Cardiac muscle cell (in vitro differentiated cells and primary cell): ENCODE results near the gene VAMP2. TPM values are rescaled to one million over a fixed set of nuclear protein-coding genes. Genes with fewer than 3 reads are reported as not detected.

Source experiments
- DNase-seq, 2 donors: peaks; one replicate each; pipeline versions ENCODE4 v3.0.0 to v3.0.0-alpha.2; 2010 to 2017; ENCODE audit warnings: low read depth in 1 of 2, low spot score in 1 of 2
- H3K27ac ChIP-seq: fragments of 200-600 bp; sonication (generic); 2 replicates; pipeline ENCODE4 v1.5.1; 2016
- H3K27me3 ChIP-seq: fragments of 200-600 bp; sonication (generic); 2 replicates; pipeline ENCODE4 v1.6.0; 2016; ENCODE audit warnings: control low read depth
- H3K36me3 ChIP-seq: fragments of 200-600 bp; sonication (generic); 2 replicates; pipeline ENCODE4 v1.5.1; 2016; ENCODE audit warnings: control low read depth
- H3K4me1 ChIP-seq: fragments of 200-600 bp; sonication (generic); 2 replicates; pipeline ENCODE4 v1.8.1; 2017; ENCODE audit warnings: low read depth, mild to moderate bottlenecking, mixed run types
- H3K4me3 ChIP-seq: fragments of 200-600 bp; sonication (generic); 2 replicates; pipeline ENCODE4 v1.5.1; 2016; ENCODE audit warnings: mild to moderate bottlenecking
- H3K9me3 ChIP-seq: fragments of 200-600 bp; sonication (generic); 2 replicates; pipeline ENCODE4 v1.5.1; 2017; ENCODE audit warnings: low read depth, mild to moderate bottlenecking, control low read depth
- CTCF ChIP-seq: IDR thresholded peaks from 2 replicates; pipeline ENCODE4 v1.5.1; 2012; ENCODE audit warnings: low read depth, mild to moderate bottlenecking, low read length
- polyA plus RNA-seq: library from polyadenylated mRNA; unstranded; fragments of >200 nt; fragmentation: Nextera tagmentation; extraction: Ambion mirVana; gene quantifications from 2 replicates; pipeline ENCODE4 v1.2.1, GENCODE V29; 2016
- total RNA-seq: library from RNA; depleted of rRNA; stranded (reverse); fragments of >200 nt; gene quantifications from 2 replicates; pipeline ENCODE4 v1.2.3, GENCODE V29; 2016

VAMP2 gene
- total RNA-seq (22.5 and 35.7 TPM in 2 replicates), polyA plus RNA-seq (102 and 118 TPM in 2 replicates)

- Histone ChIP-seq H3K27me3 (no peaks in the 10 kb centered on the region), H3K4me1 (peaks cover 16% of the 10 kb centered on the region), H3K36me3 (peaks cover 5% of the 10 kb centered on the region), H3K9me3 (no peaks in the 10 kb centered on the region), H3K27ac (peak within 1 kb of the TSS; percentile 96), H3K4me3 (peak within 1 kb of the TSS; percentile 100)
- TF ChIP-seq CTCF: no peak
- peak; percentile 79 to 87 for DNase-seq
Observed at GRCh38 chr17:8162233-8162996, at the start of gene VAMP2. Gene VAMP2 (minus strand): TSS chr17:8162948. CDS start chr17:8162879, 69 bp downstream.

GRCh38 chr17:8210761-8211458 is 48.2 kb upstream of the VAMP2 start:
- Histone ChIP-seq H3K36me3 (no peaks in the 10 kb centered on the region), H3K4me1 (peaks cover 5% of the 10 kb centered on the region), H3K4me3 (peak overlapping the region; percentile 67), H3K27ac (no peak overlapping the region), H3K9me3 (no peaks in the 10 kb centered on the region), H3K27me3 (no peaks in the 10 kb centered on the region)
- TF ChIP-seq CTCF: no peak
- DNase-seq: no peak

- TF ChIP-seq CTCF: no peak
- peak; percentile 96 to 97 for DNase-seq
- H3K4me1 ChIP-seq: peaks cover 5% of the 10 kb centered on the region
- no peaks in the 10 kb centered on the region for H3K27me3 ChIP-seq
- peaks cover 5% of the 10 kb centered on the region for H3K36me3 ChIP-seq
- peak within 1 kb of the TSS; percentile 77 for H3K27ac ChIP-seq
- H3K4me3 ChIP-seq: peak within 1 kb of the TSS; percentile 67
- no peaks in the 10 kb centered on the region for H3K9me3 ChIP-seq
Observed at GRCh38 chr17:8209907-8210760, 47.4 kb upstream of the VAMP2 start, which contains the start of gene AURKB. Gene AURKB (minus strand): TSS chr17:8210575. CDS start chr17:8210224, 351 bp downstream.

GRCh38 chr17:8206536-8206935 is 43.8 kb upstream of the VAMP2 start:
- Histone ChIP-seq H3K4me3 (no peak overlapping the region), H3K27ac (no peak overlapping the region), H3K9me3 (no peaks in the 10 kb centered on the region), H3K27me3 (no peaks in the 10 kb centered on the region), H3K4me1 (peaks cover 5% of the 10 kb centered on the region), H3K36me3 (peaks cover 6% of the 10 kb centered on the region)
- no peak for DNase-seq
- no peak for TF ChIP-seq CTCF

- H3K4me3 ChIP-seq: no peak overlapping the region
- H3K9me3 ChIP-seq: no peaks in the 10 kb centered on the region
- H3K27ac ChIP-seq: no peak overlapping the region
- H3K4me1 ChIP-seq: peaks cover 5% of the 10 kb centered on the region
- no peak for DNase-seq
- peaks cover 6% of the 10 kb centered on the region for H3K36me3 ChIP-seq
- H3K27me3 ChIP-seq: no peaks in the 10 kb centered on the region
- no peak for TF ChIP-seq CTCF
Observed at GRCh38 chr17:8204761-8205555, 42.2 kb upstream of the VAMP2 start.
